ENCODE data around the gene FBXO5.
"Not testable (repeated sequence)": the region's sequence is repeated elsewhere in the genome, so short reads cannot be mapped to it uniquely, and the experiment has no call there.

The FBXO5 gene

DNA sequence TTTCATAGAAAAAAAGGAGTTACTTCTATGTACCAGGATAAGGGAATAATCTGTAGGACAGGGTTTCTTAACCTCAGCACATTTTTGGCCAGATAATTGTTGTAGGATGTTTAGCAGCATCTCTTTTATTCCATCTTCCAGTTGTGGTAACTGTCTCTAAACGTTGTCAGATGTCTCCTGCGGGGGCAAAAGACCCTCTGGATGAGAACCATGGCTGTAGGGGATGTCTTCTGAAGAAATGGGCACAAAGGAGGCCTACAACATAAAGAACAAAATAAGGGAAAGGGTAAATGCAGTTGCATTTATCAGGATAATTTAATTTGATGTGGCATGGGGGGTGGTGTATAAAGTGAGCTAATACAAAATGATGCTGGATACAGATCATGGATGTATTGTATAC, 4.1 kb upstream of the FBXO5 start:
- no peak for DNase-seq

DNA sequence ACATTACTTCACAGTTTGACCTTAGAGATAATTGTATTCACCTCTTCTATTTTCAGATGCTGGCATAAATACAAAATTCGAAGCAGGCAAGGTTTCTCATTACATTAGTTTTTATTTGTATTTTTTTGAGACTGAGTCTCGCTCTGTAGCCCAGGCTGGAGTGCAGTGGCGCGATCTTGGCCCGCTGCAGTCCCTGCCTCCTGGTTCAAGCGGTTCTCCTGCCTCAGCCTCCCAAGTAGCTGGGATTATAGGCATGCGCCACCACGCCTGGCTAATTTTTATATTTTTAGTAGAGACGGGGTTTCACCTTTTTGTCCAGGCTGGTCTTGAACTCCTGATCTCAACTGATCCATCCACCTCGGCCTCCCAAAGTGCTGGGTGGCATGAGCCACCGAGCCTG, 2.5 kb upstream of the FBXO5 start:
- DNase-seq = not testable (repeated sequence)

DNA sequence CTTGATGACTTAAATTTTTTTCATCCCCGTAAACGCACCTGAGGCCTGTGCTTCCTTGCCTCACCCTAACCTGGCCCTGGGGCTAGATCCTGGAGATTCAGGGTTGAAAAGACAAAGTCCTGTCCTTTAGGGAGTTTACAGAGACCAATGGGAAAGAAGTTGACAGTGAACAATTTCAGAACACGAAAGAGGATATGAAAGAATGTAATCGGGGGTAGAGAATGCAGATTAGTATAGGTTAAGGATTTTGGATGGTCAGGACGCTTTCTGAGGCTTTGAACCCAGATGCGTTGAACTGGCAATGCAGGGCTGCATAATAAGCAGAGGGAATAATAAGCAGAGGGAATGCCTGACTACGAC, 1.7 kb upstream of the FBXO5 start:
- no peak for DNase-seq

DNA sequence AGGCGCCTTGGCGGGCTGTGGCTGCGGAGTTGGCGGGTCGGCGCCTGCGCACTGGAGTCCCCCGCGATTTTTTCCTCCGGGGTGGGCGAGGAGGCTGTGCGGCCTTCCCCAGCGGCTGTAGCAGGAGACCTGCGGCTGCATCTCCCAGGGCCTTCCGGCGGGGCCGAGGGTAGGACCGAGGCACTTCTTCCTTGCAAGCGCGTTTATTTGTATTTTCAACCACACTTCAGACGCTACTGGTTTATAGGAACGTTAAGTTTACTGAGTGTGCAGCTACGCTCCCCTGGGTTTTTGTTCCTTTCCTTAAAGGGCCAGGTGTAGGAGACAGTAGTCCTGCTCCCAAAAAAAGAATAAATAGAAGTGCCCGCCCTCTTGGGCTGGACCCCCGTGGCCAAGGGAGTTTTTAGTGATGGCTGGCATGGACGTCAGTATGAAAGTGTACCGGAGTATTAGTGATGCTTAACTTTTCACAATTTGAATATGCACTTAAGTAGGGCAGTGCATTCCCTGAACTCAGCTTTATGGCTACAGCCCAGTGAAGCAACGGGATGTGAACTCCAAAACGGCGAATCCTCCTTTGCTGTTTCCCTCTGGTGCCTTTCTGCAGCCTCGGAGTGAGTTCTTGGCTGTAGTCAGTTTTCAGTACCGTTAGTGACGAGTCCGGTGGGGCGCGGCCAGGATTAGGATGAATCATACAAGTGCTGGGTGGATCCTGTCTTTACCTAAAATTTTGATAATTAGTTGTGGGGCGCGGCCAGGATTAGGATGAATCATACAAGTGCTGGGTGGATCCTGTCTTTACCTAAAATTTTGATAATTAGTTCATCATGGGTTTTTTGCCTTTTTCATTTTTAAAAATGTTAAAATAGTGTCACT, 1.0 kb upstream of the FBXO5 start:
- peak; percentile 89 for DNase-seq

DNA sequence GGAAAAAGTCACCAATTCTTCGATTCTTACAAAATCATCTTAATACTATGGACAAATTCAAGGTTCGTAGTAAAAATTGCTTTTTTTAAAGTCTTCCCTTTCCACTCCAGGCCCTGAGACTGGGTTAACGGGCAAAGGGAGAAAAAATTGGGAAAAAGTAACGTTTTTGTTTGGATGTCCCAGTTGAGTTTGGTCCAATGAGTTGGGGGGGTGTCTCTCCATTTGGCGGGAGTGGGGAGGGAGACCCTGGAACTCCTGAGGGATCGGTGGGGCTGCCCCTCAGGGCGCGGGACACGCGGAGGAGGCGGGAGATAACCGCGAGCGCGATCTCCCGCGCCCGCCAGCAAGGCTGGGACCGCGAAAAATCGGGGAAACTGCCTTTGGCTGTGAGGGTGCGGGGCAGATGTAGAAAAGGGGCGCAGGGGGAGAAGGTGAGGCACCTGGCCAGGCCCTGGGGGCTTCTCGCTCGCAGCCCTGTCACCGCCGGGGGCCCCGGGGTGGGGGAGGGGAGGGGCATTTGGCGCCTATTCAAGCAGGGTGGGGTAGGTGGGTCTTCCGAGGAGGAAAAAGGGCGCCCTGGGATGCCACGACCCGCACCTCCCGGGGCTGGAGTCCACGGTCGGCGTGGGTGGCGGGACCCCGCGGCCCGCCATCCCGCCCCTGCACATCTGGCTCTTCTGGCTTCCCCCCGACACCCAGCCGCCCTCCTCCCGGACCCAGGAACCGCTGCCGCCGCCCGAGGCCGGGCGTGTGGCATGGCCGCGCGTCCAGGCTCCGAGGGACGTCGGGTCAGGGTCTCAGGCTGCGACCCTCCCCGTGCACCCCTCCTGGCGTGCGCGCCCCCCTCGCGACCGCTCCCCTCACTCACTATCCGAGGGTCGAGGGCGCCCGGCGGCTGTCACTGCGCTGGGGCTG, 595 bp downstream of the FBXO5 start:
- DNase-seq = no peak

DNA sequence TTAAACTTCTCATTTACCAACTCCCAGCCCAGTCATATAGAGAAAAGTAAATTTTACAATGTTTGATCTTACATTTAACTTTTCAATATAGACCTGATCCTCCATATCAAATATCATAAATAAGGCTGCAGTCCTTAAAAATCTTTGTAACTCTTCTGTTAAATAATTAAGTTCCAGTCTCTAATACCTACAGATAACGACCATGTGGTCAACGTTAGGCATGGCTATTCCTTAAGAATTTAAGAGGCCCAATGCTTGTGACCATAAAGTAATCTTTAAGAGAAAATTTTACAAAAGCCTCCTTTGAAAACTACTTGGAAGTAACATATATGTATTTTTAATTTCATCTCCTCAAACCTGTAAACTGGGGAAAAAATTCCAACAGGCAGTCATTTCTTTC, 1.6 kb downstream of the FBXO5 start:
- no peak for DNase-seq

DNA sequence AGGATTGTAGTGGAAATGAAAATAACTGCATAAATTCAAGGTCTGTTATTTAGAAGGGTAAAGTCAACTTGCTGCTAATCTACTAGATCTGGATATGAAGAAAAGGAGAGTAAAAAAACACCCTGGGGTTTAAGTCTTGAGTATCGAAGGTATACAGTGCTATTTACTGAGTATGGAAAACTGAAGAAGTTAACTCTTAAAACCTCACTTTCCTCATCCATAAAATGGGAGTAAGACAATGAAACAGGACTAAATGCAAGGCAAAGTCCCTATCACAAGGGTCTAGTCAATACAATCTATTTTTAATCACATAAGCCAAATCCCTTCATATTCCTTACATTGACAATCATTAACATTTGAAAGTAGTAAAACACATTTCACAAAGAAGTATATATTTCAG, 2.2 kb downstream of the FBXO5 start:
- DNase-seq = no peak

DNA sequence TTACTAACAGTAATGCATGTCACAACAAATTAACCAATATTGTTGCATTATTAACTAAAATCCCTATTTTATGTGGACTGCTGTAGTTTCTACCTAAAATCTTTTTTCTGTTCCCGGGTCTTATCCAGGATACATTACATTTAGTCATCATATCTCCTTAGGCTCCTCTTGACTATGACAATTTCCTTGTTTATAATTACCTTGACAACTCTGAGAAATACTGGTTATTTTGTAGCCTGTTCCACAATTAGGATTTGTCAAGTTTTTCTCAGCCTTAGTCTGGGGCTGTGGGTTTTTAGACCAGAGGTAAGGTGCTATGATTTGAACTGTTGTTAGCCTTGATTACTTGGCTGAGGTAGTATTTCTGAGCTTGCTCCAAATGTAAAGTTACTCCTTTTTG, 3.7 kb downstream of the FBXO5 start:
- no peak for DNase-seq

DNA sequence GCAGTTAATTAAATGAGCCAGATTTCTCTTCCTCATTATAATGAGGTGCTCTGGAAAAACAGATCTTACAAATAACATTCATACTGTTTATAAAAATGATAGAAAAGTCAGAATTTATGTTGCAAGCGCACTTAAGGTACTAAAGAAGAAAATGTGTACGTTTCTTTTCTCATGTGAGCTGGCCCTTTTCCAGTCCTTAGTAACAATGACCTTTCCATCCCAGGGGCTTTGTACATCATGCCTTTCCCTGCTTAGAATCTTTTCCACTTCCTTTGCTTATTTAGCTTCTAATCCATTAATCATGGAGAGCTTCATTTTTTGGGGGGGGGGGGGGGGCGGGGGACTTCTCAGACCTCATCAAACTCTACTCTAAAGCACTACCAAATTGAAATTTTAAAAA, 4.8 kb downstream of the FBXO5 start:
- no peak for DNase-seq

DNA sequence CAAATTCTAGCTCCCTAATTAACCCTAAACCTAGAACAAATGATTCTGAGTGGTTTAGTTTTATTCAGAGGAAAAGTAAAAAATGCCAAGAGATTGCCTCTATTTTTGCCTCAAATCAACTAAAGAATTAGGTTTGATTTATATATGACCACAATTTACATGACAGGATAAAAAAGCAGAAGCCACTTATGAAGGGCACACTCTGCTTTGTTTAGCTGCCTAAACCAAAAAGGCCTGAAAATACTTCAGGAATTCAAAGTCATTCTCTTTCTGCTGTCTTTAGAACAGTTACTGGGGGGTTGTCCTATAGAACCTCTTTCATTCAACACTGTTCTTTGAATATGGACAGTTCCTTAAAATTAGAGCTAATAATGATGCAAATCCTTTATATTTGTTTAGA, 5.3 kb downstream of the FBXO5 start:
- no peak for DNase-seq

DNA sequence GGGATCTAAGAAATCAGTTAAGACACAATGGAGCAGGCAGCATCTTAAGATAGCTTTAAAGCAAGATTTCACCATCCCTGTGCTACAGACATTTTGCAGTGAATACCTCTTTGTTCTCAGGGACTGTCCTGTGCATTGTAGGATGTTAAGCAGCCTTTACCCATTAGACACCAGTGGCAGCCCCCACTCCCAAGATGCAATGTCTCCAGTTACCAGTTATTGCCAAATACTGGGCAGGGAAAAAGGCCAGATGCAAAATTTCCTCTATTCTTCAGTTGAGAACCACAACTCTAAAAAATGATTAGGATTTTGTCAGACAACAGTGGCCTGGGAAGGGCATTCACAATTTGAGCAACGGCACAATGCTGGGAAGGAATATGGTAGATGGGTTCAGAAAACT, 6.1 kb downstream of the FBXO5 start:
- no peak for DNase-seq

DNA sequence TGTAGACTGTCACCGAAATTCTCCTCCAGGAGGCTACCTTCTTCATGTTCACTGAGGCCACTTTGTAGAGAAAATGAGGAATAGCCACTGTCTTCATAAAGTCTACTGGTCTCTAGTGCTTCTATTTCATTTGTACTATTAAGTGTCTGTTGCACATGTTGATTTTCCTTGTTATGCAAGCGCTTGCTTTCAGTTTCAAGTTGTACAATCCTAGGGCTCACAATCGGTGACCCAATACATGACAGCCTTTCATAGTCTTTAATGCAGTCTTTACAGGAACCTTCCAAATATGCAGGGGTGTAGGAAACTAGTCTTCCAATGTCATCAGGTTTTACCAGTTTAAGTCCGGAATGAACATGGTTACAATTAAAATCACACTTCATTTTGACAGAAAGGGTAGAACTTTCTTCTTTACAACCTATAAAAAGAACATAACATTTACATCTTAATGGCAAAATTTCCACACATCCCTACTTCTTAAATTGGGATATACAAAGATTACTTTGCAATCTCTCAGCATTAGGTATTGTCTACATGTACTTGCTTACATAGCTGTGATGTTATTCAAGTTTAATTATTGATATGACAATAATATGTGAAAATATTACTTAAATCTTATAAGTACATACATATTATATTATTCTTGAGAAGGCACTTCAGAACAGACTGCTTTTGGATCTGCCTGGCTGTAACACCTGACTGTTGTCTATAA, 7.5 kb downstream of the FBXO5 start:
- DNase-seq = no peak

DNA sequence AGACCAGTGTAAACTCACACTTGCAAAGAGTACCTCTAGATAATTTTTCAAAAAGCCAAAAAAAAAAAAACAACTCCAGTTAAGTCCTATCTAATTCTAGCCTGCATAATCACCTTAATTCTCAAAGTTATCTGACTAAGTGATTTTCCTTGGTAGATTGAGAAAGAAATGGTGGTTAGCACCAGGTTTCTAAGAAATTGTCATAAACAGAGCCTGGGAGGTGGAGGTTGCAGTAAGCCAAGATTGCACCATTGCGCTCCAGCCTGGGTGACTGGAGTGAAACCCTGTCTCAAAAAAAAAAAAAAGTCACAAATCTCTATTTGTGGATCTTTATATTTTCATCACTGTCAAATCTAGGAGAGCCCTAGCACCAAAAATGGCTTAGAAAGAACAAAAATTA, 8.9 kb downstream of the FBXO5 start:
- no peak for DNase-seq

DNA sequence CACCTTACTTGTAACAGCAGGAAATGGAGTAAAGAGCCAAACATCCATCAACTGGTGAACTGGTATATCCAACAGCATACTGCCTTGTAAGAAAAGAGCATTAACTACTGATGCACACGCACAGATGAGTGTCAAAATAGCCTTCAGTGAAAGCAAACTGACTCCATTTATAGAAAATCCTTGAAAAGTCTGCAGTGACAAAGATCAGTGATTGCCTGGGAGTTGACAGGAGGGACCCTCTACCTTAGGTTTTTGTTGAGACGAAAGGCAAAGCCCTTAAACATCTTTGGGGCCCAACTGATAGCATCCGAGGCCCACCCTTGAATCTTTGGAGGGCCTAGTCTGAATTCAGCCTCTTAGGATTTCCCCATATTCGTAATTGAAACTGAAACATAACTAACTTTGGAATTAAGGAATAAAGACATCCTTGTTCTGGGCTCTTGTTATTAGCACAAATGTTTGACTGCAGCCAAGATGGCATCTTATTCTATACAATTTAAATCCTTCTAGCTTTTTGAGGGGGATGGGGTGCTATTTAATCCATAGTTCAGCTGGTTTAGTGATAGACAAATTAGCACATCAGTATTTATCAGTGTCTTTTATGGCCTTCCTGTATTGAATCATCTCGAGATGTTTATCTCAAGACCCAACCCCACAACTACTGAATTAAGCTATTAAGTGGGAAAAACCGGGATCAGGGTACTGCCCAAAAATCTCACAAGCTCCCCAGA, 13.0 kb downstream of the FBXO5 start:
- no peak for DNase-seq

DNA sequence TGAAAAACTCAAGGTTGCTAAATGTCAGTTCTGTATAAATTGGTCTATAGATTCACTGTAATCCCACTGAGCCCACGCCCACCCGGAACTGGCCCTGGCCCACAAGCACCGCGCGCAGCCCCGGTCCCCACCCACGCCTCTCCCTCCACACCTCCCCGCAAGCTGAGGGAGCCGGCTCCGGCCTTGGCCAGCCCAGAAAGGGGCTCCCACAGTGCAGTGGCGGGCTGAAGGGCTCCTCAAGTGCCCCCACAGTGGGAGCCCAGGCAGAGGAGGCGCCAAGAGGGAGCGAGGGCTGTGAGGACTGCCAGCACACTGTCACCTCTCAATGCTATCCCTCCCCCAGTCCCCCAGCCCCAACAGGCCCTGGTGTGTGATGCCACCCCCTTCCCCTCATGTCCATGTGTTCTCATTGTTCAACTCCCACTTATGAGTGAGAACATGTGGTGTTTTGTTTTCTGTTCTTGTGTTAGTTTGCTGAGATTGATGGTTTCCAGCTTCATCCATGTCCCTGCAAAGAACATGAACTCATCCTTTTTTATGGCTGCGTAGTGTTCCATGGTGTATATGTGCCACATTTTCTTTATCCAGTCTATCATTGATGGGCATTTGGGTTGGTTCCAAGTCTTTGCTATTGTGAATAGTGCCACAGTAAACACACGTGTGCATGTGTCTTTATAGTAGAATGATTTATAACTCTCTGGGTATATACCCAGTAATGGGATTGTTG, 16.5 kb downstream of the FBXO5 start:
- not testable (repeated sequence) for DNase-seq

DNA sequence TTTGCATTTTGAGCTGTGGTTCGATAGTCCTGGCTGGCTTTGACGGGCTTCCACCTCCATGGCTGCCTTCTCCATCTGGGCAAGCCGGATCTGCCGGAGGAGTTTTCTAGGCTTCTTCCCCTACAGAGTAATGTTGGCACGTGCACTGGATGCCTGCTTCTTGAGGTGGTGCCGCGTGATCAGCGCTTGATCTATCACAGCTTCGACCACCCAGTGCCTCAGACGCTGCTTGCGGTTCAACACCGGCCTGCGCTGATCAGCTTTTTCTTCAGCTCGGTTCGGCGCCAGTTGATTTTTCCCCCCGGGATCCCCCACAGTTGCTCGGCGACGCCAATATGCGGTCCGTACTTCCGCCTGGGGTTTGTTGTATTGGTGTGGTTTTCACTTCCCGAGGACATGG, 23.5 kb downstream of the FBXO5 start:
- no peak for DNase-seq

DNA sequence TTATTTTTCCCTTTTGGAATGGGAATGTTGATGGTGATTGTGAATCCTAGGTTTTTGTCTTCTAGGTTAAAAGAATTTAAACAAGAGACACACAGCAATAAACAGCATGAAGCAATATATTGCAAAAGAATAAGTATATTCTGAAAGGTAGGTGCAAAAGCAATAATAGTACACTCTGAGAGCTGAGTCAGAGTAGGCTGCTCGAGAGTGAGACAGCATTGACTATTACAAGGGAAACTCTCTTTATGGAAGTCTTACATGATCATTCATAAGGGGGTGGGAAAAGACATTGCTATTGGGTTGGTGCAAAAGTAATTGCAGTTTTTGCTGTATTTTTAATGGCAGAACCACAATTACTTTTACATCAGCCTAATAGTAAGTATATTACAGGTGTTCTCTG, 25.0 kb downstream of the FBXO5 start:
- no peak for DNase-seq

DNA sequence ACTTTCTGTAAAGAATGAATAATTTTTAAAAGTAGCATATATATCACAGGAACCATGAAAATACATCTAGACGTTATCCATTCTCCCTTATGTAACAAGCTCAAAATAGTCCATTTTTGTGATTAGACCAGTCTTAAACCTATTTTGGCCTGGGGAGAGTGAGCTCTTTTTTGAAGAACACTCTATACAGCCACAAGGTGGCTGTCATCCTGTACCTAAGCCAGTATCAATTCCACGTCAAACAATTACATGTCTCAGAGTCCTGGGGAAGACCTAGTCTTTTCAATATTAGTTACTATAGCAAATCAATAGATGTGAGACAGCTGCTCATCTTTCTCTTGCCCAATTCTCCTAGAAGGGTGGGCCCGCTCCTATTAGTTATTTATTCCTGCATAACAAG, 28.4 kb downstream of the FBXO5 start:
- no peak for DNase-seq

DNA sequence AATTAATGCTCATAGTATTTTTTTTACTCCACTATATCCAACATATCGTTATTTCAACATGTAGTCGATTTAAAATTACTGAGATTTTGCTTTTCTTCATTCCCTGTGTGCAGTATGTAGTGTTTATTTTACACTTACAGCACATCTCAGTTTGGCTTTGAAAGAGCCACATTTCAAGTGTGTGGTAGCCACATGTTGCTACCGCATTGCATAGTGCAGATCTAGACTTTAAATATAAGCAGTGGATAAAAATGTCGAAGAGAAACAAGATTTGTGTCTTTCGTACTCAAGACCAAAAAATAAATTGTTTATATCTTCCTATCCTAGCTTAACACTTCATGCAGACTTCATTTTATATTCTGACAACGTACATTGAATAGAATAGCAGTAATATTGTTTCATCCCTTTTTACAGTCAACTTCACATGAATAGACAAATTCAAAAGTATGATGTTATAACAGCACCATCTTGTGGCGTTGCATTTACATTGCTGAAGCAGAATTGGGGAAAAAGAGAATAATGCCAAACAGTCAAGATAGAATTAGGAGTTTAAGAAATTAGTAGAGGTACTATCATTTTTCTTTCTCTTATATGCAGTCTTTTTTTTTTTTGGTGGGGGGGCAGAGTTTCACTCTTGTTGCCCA, 29.9 kb downstream of the FBXO5 start:
- DNase-seq = no peak

DNA sequence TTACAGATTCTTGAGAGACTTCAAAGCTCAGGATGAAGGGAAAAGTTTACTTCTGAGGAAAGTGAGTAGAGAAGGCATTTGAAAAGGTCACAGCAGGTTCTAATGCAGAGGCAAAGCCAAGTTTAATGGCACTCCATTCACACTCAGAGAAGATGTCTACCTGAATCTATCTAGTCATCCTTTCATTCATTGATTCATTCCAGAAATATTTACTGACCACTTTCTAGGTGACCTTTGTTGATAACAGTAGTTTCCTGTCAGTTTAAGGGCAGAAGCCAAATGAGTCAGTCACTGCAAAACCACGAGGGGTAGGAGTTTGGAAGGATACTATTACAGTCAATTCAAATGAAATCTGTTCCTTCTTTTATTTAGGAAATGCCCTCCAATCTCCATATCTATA, 30.8 kb downstream of the FBXO5 start:
- no peak for DNase-seq

DNA sequence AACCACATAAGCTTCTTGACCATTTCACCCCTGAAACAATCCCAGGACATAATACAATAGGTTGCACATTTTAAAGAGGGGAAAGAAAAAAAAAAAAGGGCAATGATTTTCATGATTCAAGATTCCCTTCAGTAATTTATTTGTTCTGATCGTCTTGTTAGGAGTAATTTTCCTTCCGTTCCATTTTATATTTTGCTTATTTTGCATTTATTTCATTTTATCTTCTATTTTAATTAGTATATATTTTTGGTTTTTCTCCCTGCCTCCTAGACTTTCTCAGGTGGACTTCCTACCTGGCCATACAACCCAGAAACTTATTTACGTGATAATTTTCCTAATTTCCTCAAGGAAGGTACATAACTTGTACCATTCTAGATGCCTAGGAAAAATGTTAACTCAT, 32.6 kb downstream of the FBXO5 start:
- DNase-seq = no peak
